Neutrophil (primary cell): ENCODE measurements around the gene PTOV1.

Experiments
- H3K27ac ChIP-seq: fragments of 200-600 bp; sonication (generic); 2 replicates; pipeline ENCODE4 v1.5.1; 2016; ENCODE audit warnings: mild to moderate bottlenecking, moderate library complexity
- H3K27me3 ChIP-seq: fragments of 200-600 bp; sonication (generic); 2 replicates; pipeline ENCODE4 v1.6.0; 2016; ENCODE audit warnings: mild to moderate bottlenecking
- H3K36me3 ChIP-seq: fragments of 200-600 bp; sonication (generic); 2 replicates; pipeline ENCODE4 v1.5.1; 2017
- H3K4me1 ChIP-seq, 2 experiments: fragments of 200-600 bp in 1 of 2; sonication (generic) in 1 of 2; 1 replicate in 1 of 2; 2 replicates in 1 of 2; pipeline versions ENCODE4 v1.5.1 to v1.6.1; 2013 to 2016; ENCODE audit warnings: low read depth in 1 of 2, low read length in 1 of 2, mild to moderate bottlenecking in 1 of 2, moderate library complexity in 1 of 2; ENCODE audit not compliant: control insufficient read depth in 1 of 2, insufficient read depth in 1 of 2
- H3K4me3 ChIP-seq, 2 experiments: fragments of 200-600 bp in 1 of 2; sonication (generic) in 1 of 2; 1 replicate in 1 of 2; 2 replicates in 1 of 2; pipeline ENCODE4 v1.5.1; 2013 to 2016; ENCODE audit warnings: low read depth in 1 of 2, low read length in 1 of 2, mild to moderate bottlenecking in 1 of 2, moderate library complexity in 1 of 2
- H3K9me3 ChIP-seq: fragments of 200-600 bp; sonication (generic); 2 replicates; pipeline ENCODE4 v1.5.1; 2016
- TF ChIP-seq, protein P1 (sequence below): fragments of 200-600 bp; sonication (generic); IDR thresholded peaks from 2 replicates; pipeline ENCODE4 v1.5.1; 2016; ENCODE audit warnings: antibody characterized with exemption

Gene PTOV1

GRCh38 chr19:49869484-49870308 is 18.7 kb downstream of the PTOV1 start:
- Histone ChIP-seq H3K4me3 (peak overlapping the region; percentile 79 to 87), H3K9me3 (no peaks in the 10 kb centered on the region), H3K4me1 (peaks cover 48 to 49% of the 10 kb centered on the region in 2 experiments), H3K27me3 (no peaks in the 10 kb centered on the region), H3K27ac (peak overlapping the region; percentile 91), H3K36me3 (peaks cover 5% of the 10 kb centered on the region)
- TF ChIP-seq, protein P1, sequence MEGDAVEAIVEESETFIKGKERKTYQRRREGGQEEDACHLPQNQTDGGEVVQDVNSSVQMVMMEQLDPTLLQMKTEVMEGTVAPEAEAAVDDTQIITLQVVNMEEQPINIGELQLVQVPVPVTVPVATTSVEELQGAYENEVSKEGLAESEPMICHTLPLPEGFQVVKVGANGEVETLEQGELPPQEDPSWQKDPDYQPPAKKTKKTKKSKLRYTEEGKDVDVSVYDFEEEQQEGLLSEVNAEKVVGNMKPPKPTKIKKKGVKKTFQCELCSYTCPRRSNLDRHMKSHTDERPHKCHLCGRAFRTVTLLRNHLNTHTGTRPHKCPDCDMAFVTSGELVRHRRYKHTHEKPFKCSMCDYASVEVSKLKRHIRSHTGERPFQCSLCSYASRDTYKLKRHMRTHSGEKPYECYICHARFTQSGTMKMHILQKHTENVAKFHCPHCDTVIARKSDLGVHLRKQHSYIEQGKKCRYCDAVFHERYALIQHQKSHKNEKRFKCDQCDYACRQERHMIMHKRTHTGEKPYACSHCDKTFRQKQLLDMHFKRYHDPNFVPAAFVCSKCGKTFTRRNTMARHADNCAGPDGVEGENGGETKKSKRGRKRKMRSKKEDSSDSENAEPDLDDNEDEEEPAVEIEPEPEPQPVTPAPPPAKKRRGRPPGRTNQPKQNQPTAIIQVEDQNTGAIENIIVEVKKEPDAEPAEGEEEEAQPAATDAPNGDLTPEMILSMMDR: peak; percentile 26

DNA sequence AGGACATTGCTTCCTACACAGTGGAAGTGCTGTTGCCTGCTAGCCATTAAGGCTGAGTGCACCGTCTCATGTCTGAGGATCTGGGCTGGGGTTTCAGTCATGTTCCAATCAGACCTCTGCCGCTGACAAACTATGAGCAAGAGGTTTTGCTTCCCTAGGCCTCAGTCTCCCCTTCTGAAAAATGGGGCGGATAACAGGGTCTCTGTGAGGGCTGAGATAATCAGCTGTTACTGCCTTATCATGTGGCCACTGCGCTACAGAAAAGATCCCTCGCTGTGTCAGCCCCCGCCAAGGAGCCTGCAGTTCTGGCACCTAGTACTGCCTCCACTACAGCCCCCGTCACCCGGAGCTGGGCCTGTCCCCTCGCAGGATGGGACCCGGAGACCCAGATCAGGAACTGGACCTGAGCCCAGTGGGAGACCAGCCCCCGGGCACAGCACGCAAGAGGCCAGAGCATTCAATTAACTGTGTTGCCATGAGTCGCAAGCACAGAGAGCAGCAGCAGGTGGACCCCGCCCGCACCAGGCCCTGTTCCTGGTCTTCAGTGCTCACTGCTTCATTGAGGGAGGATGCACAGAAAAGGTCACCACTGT is 19.4 kb downstream of the PTOV1 start:
- peak overlapping the region; percentile 79 to 87 for H3K4me3 ChIP-seq
- H3K4me1 ChIP-seq: peaks cover 42 to 44% of the 10 kb centered on the region in 2 experiments
- H3K27ac ChIP-seq: peak overlapping the region; percentile 91

DNA sequence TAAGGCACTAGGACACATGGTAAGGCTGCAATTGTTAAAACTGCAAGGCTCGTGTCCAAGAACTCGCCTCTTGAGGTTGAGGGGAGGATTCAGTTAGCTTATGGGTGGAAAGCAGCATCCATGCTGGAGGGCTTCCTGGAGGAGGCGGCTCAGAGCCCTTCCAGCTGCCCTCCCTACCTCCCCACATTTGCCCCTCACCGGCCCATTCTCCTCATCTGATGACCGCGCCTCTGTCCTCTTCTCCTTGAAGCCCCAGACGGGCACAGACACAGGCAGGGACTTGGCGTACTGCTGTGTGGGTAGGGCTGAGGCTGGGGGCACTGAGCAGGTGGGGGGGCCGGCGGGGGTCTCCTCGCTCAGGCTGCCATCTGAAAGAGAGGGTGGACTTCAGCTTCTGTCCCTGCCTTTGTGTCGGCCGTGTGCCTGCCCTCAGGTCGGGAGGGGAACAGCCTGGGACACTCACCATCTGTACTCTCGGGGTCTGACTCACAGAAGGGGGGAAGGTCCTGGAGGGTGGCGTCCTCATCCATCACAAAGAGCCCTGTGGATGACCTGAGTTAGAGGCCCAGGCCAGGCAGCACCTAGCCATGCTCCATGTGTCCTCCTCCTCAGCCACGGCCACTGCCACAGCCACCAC is 20.5 kb downstream of the PTOV1 start:
- TF ChIP-seq, protein P1: no peak
- peak overlapping the region; percentile 29 for H3K27ac ChIP-seq
- peaks cover 38 to 39% of the 10 kb centered on the region in 2 experiments for H3K4me1 ChIP-seq
- no peaks in the 10 kb centered on the region for H3K9me3 ChIP-seq
- H3K36me3 ChIP-seq: no peaks in the 10 kb centered on the region
- H3K27me3 ChIP-seq: no peaks in the 10 kb centered on the region
- no peak overlapping the region for H3K4me3 ChIP-seq

More for the DNA sequence above, 19.4 kb downstream of the PTOV1 start:
- Histone ChIP-seq H3K27me3 (no peaks in the 10 kb centered on the region), H3K36me3 (no peaks in the 10 kb centered on the region), H3K9me3 (no peaks in the 10 kb centered on the region)
- TF ChIP-seq, protein P1: no peak

DNA sequence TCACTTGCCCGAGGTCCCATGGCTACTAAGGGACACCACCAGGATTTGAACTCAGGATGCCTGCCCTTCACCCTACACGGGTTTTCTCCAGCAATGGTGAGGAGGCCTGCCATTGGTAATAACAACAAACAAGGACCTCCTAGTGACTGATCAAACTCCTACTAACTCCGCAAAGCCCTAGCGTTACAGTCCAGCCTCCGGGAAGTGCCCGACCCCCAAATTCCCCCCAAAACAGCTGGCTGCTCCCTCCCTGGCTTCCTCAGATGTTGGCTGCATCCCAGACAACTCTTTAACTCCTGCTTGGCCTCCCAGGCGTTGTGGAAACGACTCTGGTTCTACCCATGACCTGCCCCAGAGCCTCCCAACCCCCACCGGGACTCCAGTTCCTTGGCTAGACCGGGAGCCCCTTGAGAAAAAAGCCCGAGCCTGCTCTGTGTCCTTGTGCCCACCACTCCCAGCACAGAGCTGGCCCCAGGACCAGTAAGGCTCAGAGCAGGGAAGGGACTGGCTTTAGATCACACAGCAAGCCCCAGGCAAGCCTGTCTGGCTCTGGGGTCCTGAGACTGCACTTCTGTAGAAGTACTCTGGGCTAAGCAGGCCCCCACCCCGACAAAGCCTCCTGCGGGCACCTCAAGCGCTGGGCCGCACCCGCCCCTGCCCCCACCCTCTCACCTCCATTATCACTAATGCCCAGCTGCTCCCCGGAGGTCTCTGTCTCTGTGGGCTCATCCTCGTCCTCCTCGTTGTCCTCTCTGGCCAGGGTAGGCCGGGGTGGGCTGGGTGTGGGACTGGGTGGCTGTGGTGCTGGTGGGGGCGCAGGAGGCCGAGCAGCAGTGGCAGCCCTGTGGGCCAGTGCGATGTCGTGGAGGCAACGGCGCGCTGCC is 21.5 kb downstream of the PTOV1 start:
- peak overlapping the region; percentile 29 for H3K27ac ChIP-seq

More for the DNA sequence above, 21.5 kb downstream of the PTOV1 start:
- TF ChIP-seq, protein P1: no peak
- Histone ChIP-seq H3K4me1 (peaks cover 32 to 33% of the 10 kb centered on the region in 2 experiments), H3K4me3 (no peak overlapping the region), H3K27me3 (no peaks in the 10 kb centered on the region), H3K36me3 (no peaks in the 10 kb centered on the region), H3K9me3 (no peaks in the 10 kb centered on the region)
